K562 (cell line): ENCODE measurements around the gene GATAD2B. TPM values are rescaled to one million over a fixed set of nuclear protein-coding genes. Genes with fewer than 3 reads are reported as not detected.

Experiments
- ARID4B ChIP-seq: sonication (generic); formaldehyde crosslinking; IDR thresholded peaks from 2 replicates; pipeline ENCODE4 v1.8.0; 2022; ENCODE audit warnings: mild to moderate bottlenecking, missing genetic modification reagents
- E2F4 ChIP-seq: sonication (generic); formaldehyde crosslinking; IDR thresholded peaks from 2 replicates; pipeline ENCODE4 v1.8.0; 2022; ENCODE audit warnings: mild to moderate bottlenecking, low read depth, missing genetic modification reagents
- E2F6 ChIP-seq, 2 experiments: IDR thresholded peaks; 2 replicates each; pipeline ENCODE4 v1.6.1; 2011; ENCODE audit warnings: borderline replicate concordance in 1 of 2, control low read depth in 1 of 2, low read depth in 1 of 2, low read length in 1 of 2, mild to moderate bottlenecking in 1 of 2, mixed read lengths in 1 of 2, moderate library complexity in 1 of 2; ENCODE audit not compliant: insufficient read depth in 1 of 2, insufficient read length in 1 of 2, poor library complexity in 1 of 2, severe bottlenecking in 1 of 2; ENCODE audit errors: extremely low read depth in 1 of 2
- FOXA1 ChIP-seq: fragments of 450-650 bp; IDR thresholded peaks from 2 replicates; pipeline ENCODE4 v1.6.1; 2016; ENCODE audit warnings: mild to moderate bottlenecking, borderline replicate concordance
- GABPA ChIP-seq: fragments of 200-800 bp; sonication (Bioruptor generic); conservative IDR thresholded peaks from 2 replicates; pipeline ENCODE4 v1.6.1; 2016; ENCODE audit warnings: low read depth, missing genetic modification characterization, missing compliant biosample characterization
- HMGN3 ChIP-seq: IDR thresholded peaks from 2 replicates; pipeline ENCODE4 v1.6.1; 2011; ENCODE audit warnings: borderline replicate concordance, low read depth, mild to moderate bottlenecking, mixed read lengths, low read length; ENCODE audit not compliant: insufficient read length; ENCODE audit errors: extremely low read depth
- L3MBTL2 ChIP-seq: fragments of 450-650 bp; IDR thresholded peaks from 2 replicates; pipeline ENCODE4 v1.6.1; 2016; ENCODE audit warnings: mild to moderate bottlenecking, moderate library complexity
- MTA1 ChIP-seq: fragments of 450-650 bp; IDR thresholded peaks from 2 replicates; pipeline ENCODE4 v1.6.1; 2017; ENCODE audit warnings: borderline replicate concordance
- NKRF ChIP-seq: fragments of 450-650 bp; IDR thresholded peaks from 2 replicates; pipeline ENCODE4 v1.6.1; 2016; ENCODE audit warnings: borderline replicate concordance
- RHOXF2B ChIP-seq: fragments of 250-450 bp; sonication (Bioruptor Pico); conservative IDR thresholded peaks from 2 replicates; pipeline ENCODE4 v1.5.1; 2021
- SIN3A ChIP-seq, 2 experiments: fragments of 150-350 bp in 1 of 2; IDR thresholded peaks; 2 replicates each; pipeline ENCODE4 v1.6.1; 2011 to 2016; ENCODE audit warnings: borderline replicate concordance in 2 of 2, low read depth in 2 of 2, low read length in 2 of 2, mild to moderate bottlenecking in 2 of 2, moderate library complexity in 2 of 2; ENCODE audit not compliant: control insufficient read depth in 1 of 2
- SUPT5H ChIP-seq: fragments of 450-650 bp; IDR thresholded peaks from 2 replicates; pipeline ENCODE4 v1.6.1; 2016
- TOE1 ChIP-seq, 2 experiments: fragments of 450-650 bp in 1 of 2; sonication (generic) in 1 of 2; formaldehyde crosslinking in 1 of 2; IDR thresholded peaks; 2 replicates each; pipeline versions ENCODE4 v1.7.1 to v1.8.0; 2016 to 2022; ENCODE audit warnings: borderline replicate concordance in 2 of 2, mild to moderate bottlenecking in 2 of 2, antibody characterized with exemption in 1 of 2, inconsistent platforms in 1 of 2, low read depth in 1 of 2, missing genetic modification reagents in 1 of 2, moderate library complexity in 1 of 2
- ZBTB34 ChIP-seq: fragments of 250-450 bp; sonication (Bioruptor Pico); IDR thresholded peaks from 2 replicates; pipeline ENCODE4 v1.8.0; 2021; ENCODE audit warnings: mild to moderate bottlenecking, moderate library complexity
- polyA plus RNA-seq, 8 experiments: library from polyadenylated mRNA; depleted of rRNA in 4 of 8; stranded (reverse) in 5 of 8; unstranded in 3 of 8; fragments of >200 nt; fragmentation: Nextera tagmentation in 2 of 8; fragmentation: Illumina TruSeq in 1 of 8; extraction: Ambion mirVana in 2 of 8; extraction: Trizol in 1 of 8; gene quantifications; 2 replicates each; pipeline versions ENCODE4 v1.2.1 to v1.2.3, GENCODE V29; 2011 to 2014; ENCODE audit warnings: inconsistent platforms in 1 of 8, missing spikeins in 1 of 8
- total RNA-seq, 7 experiments: library from RNA; depleted of rRNA in 6 of 7; stranded (reverse); fragments of >200 nt in 6 of 7; fragmentation: Illumina TruSeq in 2 of 7; extraction: Trizol in 2 of 7; gene quantifications; 2 replicates each; pipeline versions ENCODE4 v1.2.1 to v1.2.3, GENCODE V29; 2011 to 2021; ENCODE audit warnings: low replicate concordance in 1 of 7

GATAD2B gene
- total and polyA plus RNA-seq, 9 of the 15 experiments (the other 6 are each of a cell fraction or from before 2014, with no cell fraction given), result 1.5 to 40.2 (median 4.9) TPM

GRCh38 chr1:153963030-153963849 is 40.5 kb upstream of the GATAD2B start, which contains the start of gene SLC39A1 (continued):
- TF ChIP-seq TOE1 (IDR thresholded peaks at IDR 0.05; ENCODE audit: borderline replicate concordance) (no peak), TOE1 (CRISPR knock-in tag; IDR thresholded peaks at IDR 0.05; ENCODE audit: borderline replicate concordance, low read depth) (no peak), RHOXF2B (CRISPR knock-in tag) (no peak), SIN3A (IDR thresholded peaks at IDR 0.05; ENCODE audit: borderline replicate concordance in 2 of 2, control insufficient read depth in 1 of 2, low read depth in 2 of 2, low read length in 2 of 2) (peak; percentile 47 to 51; a peak in 1 of 4 replicates), FOXA1 (no peak), HMGN3 (no peak), GABPA (tag) (peak; percentile 71), MTA1 (no peak), ARID4B (CRISPR knock-in tag) (0 out of 2 replicates have a peak, but pooled peaks have one; percentile 11), NKRF (no peak), E2F6 (IDR thresholded peaks at IDR 0.05; ENCODE audit: borderline replicate concordance in 1 of 2, extremely low read depth in 1 of 2, insufficient read depth in 1 of 2, insufficient read length in 1 of 2, low read depth in 1 of 2, low read length in 1 of 2, poor library complexity in 1 of 2, severe bottlenecking in 1 of 2) (peak; percentile 67 to 76), E2F4 (CRISPR knock-in tag) (no peak), SUPT5H (peak; percentile 75), ZBTB34 (no peak), L3MBTL2 (peak; percentile 72)
